HG03064 (cell line): ENCODE results near the gene SYNPO2.
"Not testable (repeated sequence)": the region's sequence is repeated elsewhere in the genome, so short reads cannot be mapped to it uniquely, and the experiment has no call there.

ENCODE experiments used
- ATAC-seq: cut with Tn5 transposase; IDR thresholded peaks from one replicate; pipeline ENCODE4 v1.9.1; 2021; ENCODE audit warnings: low read depth; ENCODE audit not compliant: unreplicated experiment

Gene SYNPO2

GRCh38 chr4:119046263-119046662 is 157.6 kb downstream of the SYNPO2 start:
- no peak for ATAC-seq

- not testable (repeated sequence) for ATAC-seq
Measured at GRCh38 chr4:119047059-119047458, 158.4 kb downstream of the SYNPO2 start.

DNA sequence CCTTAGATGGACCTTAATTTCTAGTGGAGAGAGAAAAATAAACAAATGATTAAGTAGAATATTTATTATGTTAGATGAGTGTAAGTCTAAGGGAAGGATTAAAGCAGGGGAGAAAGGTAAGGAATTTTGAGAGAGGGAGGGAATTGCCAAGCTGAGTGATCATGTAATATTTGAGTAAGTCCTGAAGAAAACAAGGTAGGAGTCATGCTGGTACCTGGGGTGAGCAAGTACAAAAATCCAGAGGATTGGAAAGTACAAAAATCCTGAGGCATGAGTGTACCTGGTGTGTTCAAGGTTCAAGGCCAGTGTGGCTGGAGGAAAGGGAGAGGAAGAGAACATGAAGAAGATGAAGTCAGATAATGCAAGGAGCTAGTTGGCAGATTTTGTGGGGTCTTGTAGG is 159.8 kb downstream of the SYNPO2 start:
- no peak for ATAC-seq

- no peak for ATAC-seq
Measured at GRCh38 chr4:119049342-119049741, 160.7 kb downstream of the SYNPO2 start.

GRCh38 chr4:119050527-119051090 is 162.0 kb downstream of the SYNPO2 start:
- ATAC-seq, result no peak

DNA sequence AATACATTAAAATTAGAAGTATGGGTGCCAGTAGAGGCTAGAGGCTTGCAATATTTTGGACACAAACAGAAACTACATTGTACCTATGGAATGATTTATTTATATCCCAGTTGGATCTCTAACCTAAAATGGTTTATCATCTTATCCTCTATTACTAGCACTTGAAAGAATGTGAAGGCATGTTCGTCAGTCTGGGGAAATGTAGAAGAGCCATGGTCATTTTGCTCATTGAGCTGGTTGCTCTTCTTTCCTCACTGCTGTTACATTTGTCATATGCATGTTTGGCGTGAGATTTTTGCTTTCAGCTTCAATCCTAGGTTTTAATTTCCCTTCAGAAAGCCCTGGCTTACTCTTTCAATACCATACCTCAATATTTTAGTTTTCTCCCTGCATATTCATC is 164.6 kb downstream of the SYNPO2 start:
- ATAC-seq, result no peak

DNA sequence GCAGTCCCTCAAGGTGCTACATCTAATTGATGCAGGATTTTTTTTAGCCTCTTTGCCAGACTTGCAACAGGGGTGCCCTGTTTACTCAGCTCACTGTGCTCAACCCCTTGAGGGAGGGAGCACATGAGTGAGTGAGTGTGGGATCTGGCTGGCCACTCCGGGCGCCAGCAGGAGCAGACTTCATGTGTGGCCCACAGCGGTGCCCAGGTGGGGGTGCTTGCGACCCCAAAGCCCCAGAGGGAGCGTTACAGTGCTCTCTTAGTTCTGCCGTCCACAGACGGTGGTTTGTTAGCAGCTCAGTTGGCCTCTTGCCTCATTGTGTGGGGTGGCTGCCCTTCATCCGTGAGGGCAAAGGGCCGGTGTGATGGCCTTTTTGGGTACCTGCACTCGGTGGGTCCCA is 165.3 kb downstream of the SYNPO2 start:
- ATAC-seq, result no peak

GRCh38 chr4:119057417-119057816 is 168.8 kb downstream of the SYNPO2 start:
- ATAC-seq, result no peak

DNA sequence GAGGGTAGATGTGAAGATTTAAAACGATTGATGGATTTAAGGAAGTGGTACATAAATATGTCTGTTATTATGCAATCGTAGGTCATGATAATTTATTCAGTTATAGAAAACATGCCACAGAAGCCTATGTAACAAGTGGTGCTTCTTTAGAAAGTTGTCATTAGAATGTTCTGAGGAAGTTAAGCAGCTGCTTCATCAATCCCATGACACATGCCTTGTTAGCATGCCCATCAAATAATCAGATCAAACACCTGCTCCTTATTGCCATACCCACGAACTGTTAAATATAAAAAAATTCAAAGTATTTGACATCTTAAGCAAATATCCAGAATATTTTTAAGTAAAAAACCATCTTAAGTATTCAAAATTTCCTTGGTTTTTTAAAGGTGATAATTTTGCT is 170.6 kb downstream of the SYNPO2 start:
- ATAC-seq, result no peak

DNA sequence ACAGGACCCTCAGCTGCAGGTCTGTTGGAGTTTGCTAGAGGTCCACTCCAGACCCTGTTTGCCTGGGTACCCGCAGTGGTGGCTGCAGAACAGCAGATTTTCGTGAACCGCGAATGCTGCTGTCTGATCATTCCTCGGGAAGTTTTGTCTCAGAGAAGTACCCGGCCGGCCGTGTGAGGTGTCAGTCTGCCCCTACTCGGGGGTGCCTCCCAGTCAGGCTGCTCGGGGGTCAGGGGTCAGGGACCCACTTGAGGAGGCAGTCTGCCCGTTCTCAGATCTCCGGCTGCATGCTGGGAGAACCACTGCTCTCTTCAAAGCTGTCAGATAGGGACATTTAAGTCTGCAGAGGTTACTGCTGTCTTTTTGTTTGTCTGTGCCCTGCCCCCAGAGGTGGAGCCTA is 178.5 kb downstream of the SYNPO2 start:
- ATAC-seq, result not testable (repeated sequence)

GRCh38 chr4:119067670-119068360 is 179.2 kb downstream of the SYNPO2 start:
- ATAC-seq, result not testable (repeated sequence)

- ATAC-seq, result no peak
Measured at GRCh38 chr4:119068529-119068962, 179.9 kb downstream of the SYNPO2 start.

DNA sequence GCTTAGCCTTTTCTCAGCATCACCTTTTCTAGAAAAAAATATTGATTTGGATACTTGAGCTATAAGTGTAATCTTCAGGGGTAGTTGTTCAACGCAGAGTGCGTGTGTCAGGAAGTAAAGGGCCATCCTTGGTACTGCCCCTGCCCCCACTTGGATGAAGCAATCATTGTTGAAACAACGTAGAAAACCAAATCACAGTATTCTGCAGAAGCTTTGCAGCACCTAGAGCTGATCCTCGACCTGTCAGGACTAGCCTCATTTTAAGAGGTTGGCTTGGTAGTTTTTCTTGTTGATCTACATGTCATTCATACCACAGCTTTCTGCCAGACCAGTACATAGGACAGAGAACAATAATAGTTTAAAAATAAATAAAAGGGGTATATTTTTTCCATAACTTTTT is 181.6 kb downstream of the SYNPO2 start:
- ATAC-seq, result no peak

- ATAC-seq, result no peak
Measured at GRCh38 chr4:119080721-119081541, 192.3 kb downstream of the SYNPO2 start.

- ATAC-seq, result no peak
Measured at GRCh38 chr4:119081542-119081859, 192.8 kb downstream of the SYNPO2 start.

DNA sequence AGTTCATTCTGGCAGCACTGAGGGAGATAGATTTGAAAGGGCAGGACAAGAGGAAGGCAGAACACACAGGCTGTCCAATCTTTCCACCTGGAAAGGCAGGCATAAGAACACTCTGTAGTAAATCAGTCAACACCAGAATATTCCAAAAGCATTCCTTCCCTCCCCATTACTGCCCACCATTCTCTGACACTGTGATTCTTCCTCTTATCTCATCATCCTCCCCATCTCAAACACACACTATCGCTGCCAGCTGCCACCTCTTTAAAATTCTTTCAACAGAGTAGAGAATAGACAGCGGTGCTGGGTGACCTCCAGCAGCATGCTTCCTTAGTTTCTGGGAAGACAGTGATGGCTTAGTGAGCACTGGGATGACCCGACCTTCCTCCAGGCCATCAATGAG is 193.3 kb downstream of the SYNPO2 start:
- no peak for ATAC-seq

DNA sequence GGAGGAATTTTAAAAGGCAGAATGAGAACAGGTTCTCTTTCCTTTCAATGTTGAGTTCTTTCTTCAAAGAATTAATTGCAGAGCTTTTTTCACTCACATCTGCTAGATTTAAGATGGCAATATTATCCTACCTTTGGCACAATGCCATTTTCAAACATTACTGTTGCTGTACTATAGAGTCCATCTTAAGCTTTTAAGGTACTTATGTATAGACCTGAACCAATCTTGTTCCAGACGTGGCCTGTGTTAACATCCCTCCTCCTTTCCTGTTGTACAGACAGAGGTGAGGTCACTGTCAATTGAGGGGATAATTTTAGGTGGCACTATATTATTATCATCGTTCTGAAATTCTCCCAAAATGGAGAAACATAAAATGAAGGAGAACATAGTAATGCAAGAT is 194.0 kb downstream of the SYNPO2 start:
- ATAC-seq, result no peak

GRCh38 chr4:119084513-119084912 is 195.9 kb downstream of the SYNPO2 start:
- ATAC-seq, result no peak

DNA sequence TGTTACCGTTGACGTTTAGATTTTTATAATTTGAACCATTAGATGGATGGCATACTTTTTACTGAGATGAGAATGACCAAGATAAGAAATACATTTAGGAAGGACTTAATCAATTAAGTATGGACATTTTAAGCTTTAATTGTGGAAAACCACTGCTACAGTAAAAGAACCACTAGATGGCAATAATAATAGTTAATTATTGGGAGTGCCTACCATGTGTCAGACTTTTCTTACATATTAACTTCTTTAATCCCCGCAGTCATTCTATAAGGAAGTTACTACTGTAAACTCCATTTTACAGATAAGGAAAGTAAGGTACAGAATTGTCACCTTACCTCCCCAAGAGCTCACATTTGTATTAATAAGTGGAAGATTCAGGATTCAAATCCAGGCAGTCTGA is 198.5 kb downstream of the SYNPO2 start:
- ATAC-seq, result no peak

GRCh38 chr4:119087656-119088055 is 199.0 kb downstream of the SYNPO2 start:
- ATAC-seq, result no peak

DNA sequence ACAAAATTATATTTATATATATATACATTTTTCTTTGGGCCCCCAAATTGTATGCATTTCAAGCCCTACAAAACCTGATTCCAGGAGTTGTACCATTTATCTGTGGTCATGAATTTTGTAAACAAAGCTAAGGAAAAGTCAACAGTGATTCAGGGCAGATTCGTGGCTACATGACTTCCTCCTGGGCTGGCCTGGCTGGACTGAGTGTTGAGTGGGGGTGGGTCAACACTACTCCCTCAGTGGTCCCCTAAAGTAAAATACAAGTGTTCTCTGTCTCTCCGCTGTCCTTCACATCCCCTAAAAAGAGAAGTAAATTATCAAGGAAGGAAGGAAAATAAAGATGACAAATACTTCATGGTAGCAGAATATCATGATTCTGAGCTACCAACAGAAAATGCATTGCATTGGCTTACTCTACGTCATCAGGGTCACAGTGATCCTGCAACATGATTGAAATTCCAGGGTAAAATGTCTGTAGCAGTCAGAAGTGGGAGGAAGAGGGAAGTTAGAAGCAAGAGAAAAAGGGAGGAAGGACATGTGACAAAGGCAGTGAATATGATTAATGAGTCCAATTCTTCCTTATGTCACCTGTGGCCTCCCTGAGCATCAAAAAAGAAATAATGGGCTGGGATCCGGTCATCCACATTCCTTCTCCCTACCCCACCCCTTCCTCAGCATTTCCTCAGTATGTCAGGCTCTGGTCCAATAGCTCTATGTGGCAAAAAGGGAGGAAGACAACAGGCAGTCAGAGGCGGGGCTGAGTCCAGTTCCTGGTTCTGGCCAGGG is 204.6 kb downstream of the SYNPO2 start:
- no peak for ATAC-seq
